Hepatocyte (in vitro differentiated cells): ENCODE measurements around the gene TMPRSS11B.

ENCODE experiments used
- EZH2 ChIP-seq: fragments of 200-600 bp; sonication (generic); IDR thresholded peaks from 2 replicates; pipeline ENCODE4 v1.6.1; 2016; ENCODE audit warnings: antibody characterized with exemption, mild to moderate bottlenecking, borderline replicate concordance
- TF ChIP-seq, protein P1 (sequence below): fragments of 200-600 bp; sonication (generic); IDR thresholded peaks from 2 replicates; pipeline ENCODE4 v1.5.1; 2016; ENCODE audit warnings: antibody characterized with exemption, mild to moderate bottlenecking; ENCODE audit not compliant: poor library complexity

DNA sequence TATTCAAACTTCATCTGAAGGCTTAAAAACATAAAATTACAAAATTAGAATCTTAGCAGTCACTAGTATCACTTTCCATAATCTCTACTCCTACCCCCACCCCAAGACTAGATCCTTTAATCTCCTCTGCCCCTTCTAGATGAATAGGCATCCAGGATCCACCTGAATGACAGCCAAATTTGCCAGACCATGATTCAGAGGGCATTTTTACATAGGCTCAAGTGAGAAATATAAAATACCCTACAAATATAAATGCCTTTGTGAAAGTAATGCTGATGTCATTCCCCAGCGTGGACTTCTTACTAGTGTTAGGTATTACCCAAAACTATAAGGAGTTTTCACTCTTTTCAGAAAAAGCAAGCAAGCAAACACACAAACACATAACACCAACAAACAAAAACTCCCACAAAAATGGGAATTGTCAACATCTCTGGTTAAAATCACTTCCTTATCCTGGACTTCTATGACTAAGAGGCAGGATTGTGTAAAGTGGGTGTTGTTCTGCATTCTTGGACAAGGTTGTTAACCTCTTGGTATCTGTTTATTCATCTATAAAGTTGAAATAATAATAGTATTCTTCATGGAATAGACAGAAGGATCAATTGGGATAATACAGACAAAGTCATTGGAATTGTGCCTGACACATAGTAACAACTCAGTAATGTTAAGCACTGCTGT is 64.5 kb downstream of the TMPRSS11B start:
- no peak for TF ChIP-seq EZH2
- TF ChIP-seq, protein P1, sequence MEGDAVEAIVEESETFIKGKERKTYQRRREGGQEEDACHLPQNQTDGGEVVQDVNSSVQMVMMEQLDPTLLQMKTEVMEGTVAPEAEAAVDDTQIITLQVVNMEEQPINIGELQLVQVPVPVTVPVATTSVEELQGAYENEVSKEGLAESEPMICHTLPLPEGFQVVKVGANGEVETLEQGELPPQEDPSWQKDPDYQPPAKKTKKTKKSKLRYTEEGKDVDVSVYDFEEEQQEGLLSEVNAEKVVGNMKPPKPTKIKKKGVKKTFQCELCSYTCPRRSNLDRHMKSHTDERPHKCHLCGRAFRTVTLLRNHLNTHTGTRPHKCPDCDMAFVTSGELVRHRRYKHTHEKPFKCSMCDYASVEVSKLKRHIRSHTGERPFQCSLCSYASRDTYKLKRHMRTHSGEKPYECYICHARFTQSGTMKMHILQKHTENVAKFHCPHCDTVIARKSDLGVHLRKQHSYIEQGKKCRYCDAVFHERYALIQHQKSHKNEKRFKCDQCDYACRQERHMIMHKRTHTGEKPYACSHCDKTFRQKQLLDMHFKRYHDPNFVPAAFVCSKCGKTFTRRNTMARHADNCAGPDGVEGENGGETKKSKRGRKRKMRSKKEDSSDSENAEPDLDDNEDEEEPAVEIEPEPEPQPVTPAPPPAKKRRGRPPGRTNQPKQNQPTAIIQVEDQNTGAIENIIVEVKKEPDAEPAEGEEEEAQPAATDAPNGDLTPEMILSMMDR, result no peak
